Measurements from ENCODE around the gene SIGLECL1.

GRCh38 chr19:51282335-51282734 is 31.5 kb downstream of the SIGLECL1 start:
- no peak for TF ChIP-seq CTCF (IDR thresholded peaks at IDR 0.05; ENCODE audit: low read length)
- TF ChIP-seq EZH2 (IDR thresholded peaks at IDR 0.05; ENCODE audit: borderline replicate concordance, low read length) = no peak
